WERI-Rb-1 (cell line): ENCODE measurements around the gene COQ7.

Experiments
- DNase-seq: peaks from one replicate; pipeline ENCODE4 v3.0.0-alpha.2; 2020
- H3K27ac ChIP-seq: fragments of 250-450 bp; sonication (Bioruptor Pico); 2 replicates; pipeline ENCODE4 v1.5.1; 2020; ENCODE audit warnings: mild to moderate bottlenecking, moderate library complexity
- H3K27me3 ChIP-seq: fragments of 250-450 bp; sonication (Bioruptor Pico); 2 replicates; pipeline ENCODE4 v1.5.1; 2021; ENCODE audit warnings: mild to moderate bottlenecking, low read depth, moderate library complexity; ENCODE audit not compliant: insufficient read depth, severe bottlenecking
- H3K36me3 ChIP-seq: fragments of 250-450 bp; sonication (Bioruptor Pico); 2 replicates; pipeline ENCODE4 v1.5.1; 2020; ENCODE audit warnings: mild to moderate bottlenecking, moderate library complexity
- H3K4me3 ChIP-seq: 2 replicates; pipeline ENCODE4 v1.5.1; 2011; ENCODE audit warnings: low read depth, mild to moderate bottlenecking, control low read depth, low read length
- H3K9me3 ChIP-seq: fragments of 250-450 bp; sonication (Bioruptor Pico); 2 replicates; pipeline ENCODE4 v1.5.1; 2021; ENCODE audit warnings: mild to moderate bottlenecking, moderate library complexity; ENCODE audit not compliant: severe bottlenecking
- TF ChIP-seq, protein P1 (sequence below): IDR thresholded peaks from 2 replicates; pipeline ENCODE4 v1.5.1; 2011; ENCODE audit warnings: low read depth, mild to moderate bottlenecking, control low read depth, inconsistent platforms, low read length

COQ7 gene

GRCh38 chr16:19067349-19068236 lies at the start of gene COQ7:
Gene COQ7, plus strand, starts transcription at chr16:19067614. Its CDS starts 51 bp downstream, at chr16:19067665.
- no peaks in the 10 kb centered on the region for H3K27me3 ChIP-seq
- peak; percentile 98 for DNase-seq
- H3K4me3 ChIP-seq = peak within 1 kb of the TSS; percentile 94
- H3K9me3 ChIP-seq = no peaks in the 10 kb centered on the region
- H3K27ac ChIP-seq = peak within 1 kb of the TSS; percentile 100
- peaks cover 9% of the 10 kb centered on the region for H3K36me3 ChIP-seq
- TF ChIP-seq, protein P1, sequence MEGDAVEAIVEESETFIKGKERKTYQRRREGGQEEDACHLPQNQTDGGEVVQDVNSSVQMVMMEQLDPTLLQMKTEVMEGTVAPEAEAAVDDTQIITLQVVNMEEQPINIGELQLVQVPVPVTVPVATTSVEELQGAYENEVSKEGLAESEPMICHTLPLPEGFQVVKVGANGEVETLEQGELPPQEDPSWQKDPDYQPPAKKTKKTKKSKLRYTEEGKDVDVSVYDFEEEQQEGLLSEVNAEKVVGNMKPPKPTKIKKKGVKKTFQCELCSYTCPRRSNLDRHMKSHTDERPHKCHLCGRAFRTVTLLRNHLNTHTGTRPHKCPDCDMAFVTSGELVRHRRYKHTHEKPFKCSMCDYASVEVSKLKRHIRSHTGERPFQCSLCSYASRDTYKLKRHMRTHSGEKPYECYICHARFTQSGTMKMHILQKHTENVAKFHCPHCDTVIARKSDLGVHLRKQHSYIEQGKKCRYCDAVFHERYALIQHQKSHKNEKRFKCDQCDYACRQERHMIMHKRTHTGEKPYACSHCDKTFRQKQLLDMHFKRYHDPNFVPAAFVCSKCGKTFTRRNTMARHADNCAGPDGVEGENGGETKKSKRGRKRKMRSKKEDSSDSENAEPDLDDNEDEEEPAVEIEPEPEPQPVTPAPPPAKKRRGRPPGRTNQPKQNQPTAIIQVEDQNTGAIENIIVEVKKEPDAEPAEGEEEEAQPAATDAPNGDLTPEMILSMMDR = no peak

- Histone ChIP-seq H3K9me3 (no peaks in the 10 kb centered on the region), H3K36me3 (peaks cover 24% of the 10 kb centered on the region), H3K4me3 (no peak overlapping the region), H3K27ac (no peak overlapping the region), H3K27me3 (no peaks in the 10 kb centered on the region)
- no peak for DNase-seq
- TF ChIP-seq, protein P1 = no peak
Measured at GRCh38 chr16:19020689-19021088, 46.7 kb upstream of the COQ7 start.

GRCh38 chr16:19021747-19022146 lies 45.7 kb upstream of the COQ7 start:
- H3K27ac ChIP-seq = no peak overlapping the region

DNA sequence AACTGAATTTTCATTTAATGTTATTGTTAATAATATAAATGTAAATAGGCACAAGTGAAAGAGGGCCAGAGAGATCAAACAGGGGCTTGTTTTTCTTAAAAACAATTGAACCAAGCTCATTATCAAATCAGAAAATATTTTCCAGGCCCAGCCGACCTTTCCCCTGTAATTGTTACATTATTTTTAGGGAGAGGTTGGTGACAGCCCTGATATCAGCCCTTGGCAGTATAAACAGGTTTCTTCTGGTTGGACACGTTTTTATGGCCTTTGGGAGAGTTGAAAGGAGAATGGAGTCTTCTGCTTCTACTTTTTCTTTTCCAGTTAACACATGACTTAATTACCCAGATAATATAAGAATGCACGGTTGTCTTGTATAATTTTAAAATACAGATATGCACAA lies 40.0 kb upstream of the COQ7 start:
- H3K9me3 ChIP-seq = no peaks in the 10 kb centered on the region
- DNase-seq = no peak
- H3K27ac ChIP-seq = no peak overlapping the region
- no peaks in the 10 kb centered on the region for H3K27me3 ChIP-seq
- H3K36me3 ChIP-seq = peaks cover 5% of the 10 kb centered on the region; the same call in 1 of the 2 replicates
- TF ChIP-seq, protein P1 = no peak
- no peak overlapping the region for H3K4me3 ChIP-seq

More at GRCh38 chr16:19021747-19022146, 45.7 kb upstream of the COQ7 start:
- peaks cover 21% of the 10 kb centered on the region for H3K36me3 ChIP-seq
- no peaks in the 10 kb centered on the region for H3K27me3 ChIP-seq
- no peak for DNase-seq
- H3K4me3 ChIP-seq = no peak overlapping the region
- TF ChIP-seq, protein P1 = no peak
- no peaks in the 10 kb centered on the region for H3K9me3 ChIP-seq

DNA sequence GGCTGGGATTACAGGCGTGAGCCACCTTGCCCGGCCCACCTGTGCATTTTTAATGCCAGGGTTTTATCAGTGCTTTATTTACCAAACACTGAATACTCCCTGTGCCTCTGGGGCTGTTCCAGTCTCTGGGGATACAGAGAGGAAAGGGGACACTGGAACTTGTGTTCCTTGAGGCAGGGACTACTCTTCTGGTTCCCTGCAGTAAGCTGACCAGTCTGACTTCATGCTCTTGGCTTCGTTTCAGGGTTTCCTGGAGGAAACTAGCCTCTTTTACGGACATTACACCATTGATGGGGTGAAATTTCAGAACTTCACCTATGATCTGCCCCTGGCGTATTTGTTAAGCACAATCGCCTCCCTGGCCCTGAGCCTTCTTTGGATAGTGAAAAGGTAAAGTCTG lies 37.4 kb upstream of the COQ7 start:
- Histone ChIP-seq H3K27me3 (no peaks in the 10 kb centered on the region), H3K4me3 (no peak overlapping the region), H3K9me3 (no peaks in the 10 kb centered on the region), H3K36me3 (no peaks in the 10 kb centered on the region; the same call in 1 of the 2 replicates), H3K27ac (no peak overlapping the region)
- no peak for DNase-seq
- TF ChIP-seq, protein P1 = no peak
